Astrocyte of the hippocampus (primary cell): ENCODE measurements around the gene LARP1.
"Not testable (repeated sequence)": the region's sequence is repeated elsewhere in the genome, so short reads cannot be mapped to it uniquely, and the experiment has no call there.

ENCODE experiments used
- DNase-seq: peaks from one replicate; pipeline ENCODE4 v3.0.0; 2011; ENCODE audit warnings: low read depth, low spot score

Gene LARP1

GRCh38 chr5:154823605-154824004 is 68.4 kb downstream of the LARP1 start:
- DNase-seq, result no peak

GRCh38 chr5:154824070-154824469 is 68.9 kb downstream of the LARP1 start:
- DNase-seq, result no peak

GRCh38 chr5:154829181-154829588 is 74.0 kb downstream of the LARP1 start:
- DNase-seq, result no peak

GRCh38 chr5:154829589-154830218 is 74.5 kb downstream of the LARP1 start:
- no peak for DNase-seq

GRCh38 chr5:154830219-154830595 is 75.0 kb downstream of the LARP1 start:
- DNase-seq, result no peak

GRCh38 chr5:154830596-154830995 is 75.4 kb downstream of the LARP1 start:
- no peak for DNase-seq

GRCh38 chr5:154831451-154831850 is 76.3 kb downstream of the LARP1 start:
- no peak for DNase-seq

GRCh38 chr5:154832804-154833203 is 77.6 kb downstream of the LARP1 start:
- not testable (repeated sequence) for DNase-seq

GRCh38 chr5:154834053-154834452 is 78.9 kb downstream of the LARP1 start:
- DNase-seq, result no peak

GRCh38 chr5:154835701-154836052 is 80.5 kb downstream of the LARP1 start:
- not testable (repeated sequence) for DNase-seq

GRCh38 chr5:154836225-154836624 is 81.0 kb downstream of the LARP1 start:
- no peak for DNase-seq

GRCh38 chr5:154837009-154837901 is 82.1 kb downstream of the LARP1 start:
- no peak for DNase-seq

GRCh38 chr5:154840435-154841272 is 85.5 kb downstream of the LARP1 start:
- no peak for DNase-seq

GRCh38 chr5:154841273-154841661 is 86.1 kb downstream of the LARP1 start:
- DNase-seq, result no peak

- no peak for DNase-seq
Observed at GRCh38 chr5:154842689-154843530, 87.7 kb downstream of the LARP1 start.

- no peak for DNase-seq
Observed at GRCh38 chr5:154844809-154845208, 89.6 kb downstream of the LARP1 start.

GRCh38 chr5:154849264-154849785 is 94.1 kb downstream of the LARP1 start:
- DNase-seq, result no peak

GRCh38 chr5:154849791-154850201 is 94.6 kb downstream of the LARP1 start:
- peak; percentile 33 for DNase-seq

GRCh38 chr5:154850255-154851062 is 95.3 kb downstream of the LARP1 start, which contains the start of gene FAXDC2:
TSS of gene FAXDC2 (minus strand) at chr5:154850603. CDS start at chr5:154838178, 12,425 bp downstream.
- DNase-seq, result peak; percentile 86

- DNase-seq, result no peak
Observed at GRCh38 chr5:154851351-154851750, 96.2 kb downstream of the LARP1 start.
